CD4-positive, alpha-beta T cell treated with Interleukin-6 for 4 hours (primary cell): ENCODE results near the gene GUK1.
"Not testable (repeated sequence)": the region's sequence is repeated elsewhere in the genome, so short reads cannot be mapped to it uniquely, and the experiment has no call there.

ENCODE experiments used
- DNase-seq: peaks from one replicate; pipeline ENCODE4 v3.0.0-alpha.2; 2020; ENCODE audit warnings: mixed read lengths

Gene GUK1

DNA sequence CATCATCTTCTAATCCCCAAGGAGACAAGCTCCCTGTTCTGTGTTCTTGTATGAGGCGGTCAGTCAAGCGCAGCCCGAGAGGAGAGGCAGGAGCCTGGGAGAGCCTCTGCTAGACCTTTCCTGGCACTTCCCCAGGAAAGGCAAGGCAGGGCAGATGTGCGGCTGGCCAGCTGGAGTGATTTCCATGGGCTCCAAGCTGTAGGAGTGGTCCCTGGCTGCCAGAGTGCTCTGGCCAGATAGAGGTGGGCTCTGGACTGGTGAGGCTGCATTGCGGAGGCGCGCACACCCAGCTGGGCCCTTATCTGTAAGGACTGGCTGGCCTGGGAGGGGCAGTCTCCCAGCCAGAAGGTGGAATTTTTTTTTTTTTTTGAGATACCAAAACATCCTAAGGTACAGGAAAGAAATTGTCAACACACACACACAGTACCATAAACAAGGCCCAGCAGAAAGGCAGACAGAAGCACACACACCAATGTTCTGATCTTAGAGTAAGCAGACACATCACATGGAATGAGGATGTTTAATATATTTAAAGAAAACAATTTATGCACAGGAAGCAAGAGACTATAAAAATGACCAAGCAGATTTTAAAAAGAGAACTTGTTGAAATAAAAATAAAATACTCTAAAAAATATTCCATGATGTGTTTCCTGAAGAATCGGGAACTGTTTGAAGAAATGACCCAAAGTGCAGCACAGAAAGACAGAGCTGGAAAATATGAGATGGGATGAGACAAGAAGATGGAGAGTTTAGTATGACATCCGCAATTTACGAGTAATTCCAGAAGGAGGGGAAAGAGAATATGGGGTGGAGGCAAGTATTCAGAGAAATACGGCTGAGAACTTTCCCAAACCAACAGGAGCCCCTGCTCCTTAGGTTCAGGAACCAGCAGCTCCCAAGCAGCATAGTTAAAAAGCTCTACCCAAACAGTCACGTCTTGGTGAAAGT lies 38.9 kb downstream of the GUK1 start:
- no peak for DNase-seq

DNA sequence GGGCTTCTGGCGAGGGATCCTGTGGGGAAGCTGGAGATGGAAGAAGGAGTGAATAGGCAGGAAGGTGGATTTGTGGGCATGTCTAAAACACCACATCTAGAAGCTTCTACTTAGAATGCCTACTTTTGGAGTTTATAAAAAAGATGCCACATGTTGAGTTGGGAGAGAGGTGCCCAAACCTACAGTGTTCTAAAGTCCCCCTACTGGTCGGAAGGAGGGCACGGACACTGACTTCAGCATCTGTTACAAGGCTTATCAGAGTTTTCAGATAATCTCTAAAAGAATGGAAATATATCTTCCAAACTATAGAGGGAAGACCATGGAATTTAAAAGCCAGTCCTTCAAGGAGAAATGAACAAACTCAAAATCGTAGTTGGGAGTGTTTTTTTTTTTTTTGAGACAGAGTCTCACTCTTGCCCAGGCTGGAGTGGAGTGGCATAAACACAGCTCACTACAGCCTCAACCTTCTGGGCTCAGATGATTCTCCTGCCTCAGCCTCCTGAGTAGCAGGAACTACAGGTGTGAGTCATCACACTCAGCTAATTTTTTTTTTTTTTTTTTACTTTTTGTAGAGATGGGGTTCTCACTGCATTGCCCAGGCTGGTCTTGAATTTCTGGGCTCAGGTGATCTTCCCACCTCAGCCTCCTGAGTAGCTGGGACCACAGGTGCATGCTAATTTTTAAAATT lies 40.3 kb downstream of the GUK1 start:
- DNase-seq, result no peak

GRCh38 chr1:228180959-228181644 lies 41.0 kb downstream of the GUK1 start:
- no peak for DNase-seq

DNA sequence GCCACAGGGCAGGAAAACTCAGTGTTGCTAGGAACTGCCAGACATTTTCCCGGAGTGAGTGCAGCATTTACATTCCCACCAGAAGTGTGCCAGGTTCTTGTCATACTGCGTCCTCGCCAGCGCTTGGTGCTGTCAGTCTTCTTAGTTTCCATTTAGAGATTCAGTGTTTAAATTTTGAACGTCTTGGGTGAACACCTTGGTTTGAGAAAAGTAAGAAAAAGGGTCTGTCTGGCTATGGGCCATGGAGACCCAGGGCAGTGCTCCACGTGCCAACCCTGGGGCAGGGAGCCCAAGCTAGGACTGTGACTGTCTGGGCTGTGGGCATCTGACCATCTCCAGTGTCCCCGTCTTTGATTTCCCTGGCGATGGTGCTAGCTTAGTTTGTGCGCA lies 41.6 kb downstream of the GUK1 start:
- DNase-seq, result no peak

DNA sequence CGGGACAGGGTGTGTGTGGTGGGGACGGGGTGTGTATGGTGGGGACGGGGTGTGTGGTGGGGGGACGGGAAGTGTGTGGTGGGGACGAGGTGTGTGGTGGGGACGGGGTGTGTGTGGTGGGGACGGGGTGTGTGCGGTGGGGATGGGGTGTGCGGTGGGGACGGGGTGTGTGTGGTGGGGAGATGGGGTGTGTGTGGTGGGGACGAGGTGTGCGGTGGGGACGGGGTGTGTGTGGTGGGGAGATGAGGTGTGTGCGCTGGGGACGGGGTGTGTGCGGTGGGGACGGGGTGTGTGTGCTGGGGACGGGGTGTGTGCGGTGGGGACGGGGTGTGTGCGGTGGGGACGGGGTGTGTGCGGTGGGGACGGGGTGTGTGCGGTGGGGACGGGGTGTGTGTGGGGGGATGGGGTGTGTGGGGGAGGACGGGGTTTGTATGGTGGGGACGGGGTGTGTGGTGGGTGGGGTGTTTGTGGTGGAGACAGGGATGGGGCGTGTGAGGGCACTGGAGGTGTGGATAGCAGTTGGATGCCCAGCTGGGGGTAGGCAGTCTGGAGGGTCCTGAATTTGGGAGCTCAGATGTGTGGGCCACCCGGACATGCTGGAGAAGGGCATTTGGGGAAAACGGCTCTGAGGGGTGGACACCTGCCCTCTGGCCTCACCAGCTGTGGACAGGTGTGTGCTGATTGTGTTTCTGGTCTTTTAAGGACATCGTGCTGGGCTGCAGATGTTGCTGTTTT lies 42.4 kb downstream of the GUK1 start:
- no peak for DNase-seq

DNA sequence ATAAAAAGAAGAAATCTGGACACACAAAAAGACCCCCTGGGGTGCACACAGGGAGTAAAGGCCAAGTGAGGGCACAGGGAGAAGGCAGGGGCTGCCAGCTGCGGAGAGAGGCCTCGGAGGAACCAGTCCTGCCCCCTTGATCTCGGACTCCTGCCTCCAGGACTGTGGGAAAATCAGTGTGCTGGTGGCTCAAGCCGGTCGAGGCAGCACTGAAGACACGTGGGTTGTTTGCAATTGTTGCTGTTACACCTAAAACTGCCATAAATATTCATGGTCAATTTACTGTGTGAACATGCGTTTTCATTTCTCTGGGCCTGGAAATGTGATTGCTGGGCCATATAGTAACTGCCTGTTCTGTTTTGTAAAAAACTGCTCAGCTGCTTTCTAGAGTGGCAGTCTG lies 44.1 kb downstream of the GUK1 start:
- no peak for DNase-seq

DNA sequence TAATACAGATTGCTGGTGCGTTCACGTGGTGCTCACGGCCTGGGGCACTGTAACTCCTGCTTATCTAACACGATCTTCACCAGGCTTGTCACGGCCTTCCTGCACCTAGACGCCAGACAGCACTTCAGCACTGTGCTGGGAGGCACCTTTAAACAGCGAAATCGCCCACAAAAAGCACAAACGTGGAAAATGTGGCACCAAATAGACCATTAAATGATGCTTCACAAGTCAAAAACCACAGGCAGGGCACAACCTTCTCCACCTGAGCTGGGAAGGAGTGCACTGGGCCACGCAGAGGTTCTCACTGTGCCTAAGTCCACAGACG lies 45.5 kb downstream of the GUK1 start:
- DNase-seq, result peak; percentile 50

- not testable (repeated sequence) for DNase-seq
Observed at GRCh38 chr1:228188249-228188648, 48.2 kb downstream of the GUK1 start.

GRCh38 chr1:228190182-228190581 lies 50.1 kb downstream of the GUK1 start:
- no peak for DNase-seq

GRCh38 chr1:228190778-228191177 lies 50.7 kb downstream of the GUK1 start:
- DNase-seq, result no peak

DNA sequence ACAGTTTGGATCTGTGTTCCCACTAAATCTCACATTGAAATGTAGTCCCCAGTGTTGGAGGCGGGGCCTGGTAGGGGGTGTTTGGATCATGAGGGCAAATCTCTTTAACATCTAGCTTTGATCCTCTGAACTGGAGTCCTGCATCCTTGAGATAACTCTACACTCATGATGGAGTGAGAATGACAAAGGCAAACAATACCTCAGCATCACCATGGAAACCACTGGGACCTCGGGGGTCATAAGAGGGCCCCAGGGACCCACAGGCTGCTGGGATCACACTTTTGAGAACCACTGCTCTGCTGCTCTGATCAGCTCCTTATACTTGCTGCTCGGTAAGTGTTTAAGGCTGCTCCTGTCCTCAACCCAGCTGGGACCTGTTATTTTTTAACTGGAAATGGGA lies 54.4 kb downstream of the GUK1 start:
- DNase-seq, result no peak

- DNase-seq, result no peak
Observed at GRCh38 chr1:228194921-228195812, 55.1 kb downstream of the GUK1 start.

GRCh38 chr1:228197555-228198147 lies 57.6 kb downstream of the GUK1 start:
- no peak for DNase-seq
